ENCODE data around the gene CCNF. TPM values are rescaled to one million over a fixed set of nuclear protein-coding genes. Genes with fewer than 3 reads are reported as not detected.

CCNF gene
- total RNA-seq, 1 experiment from 2014 or later = 35.8 TPM

DNA sequence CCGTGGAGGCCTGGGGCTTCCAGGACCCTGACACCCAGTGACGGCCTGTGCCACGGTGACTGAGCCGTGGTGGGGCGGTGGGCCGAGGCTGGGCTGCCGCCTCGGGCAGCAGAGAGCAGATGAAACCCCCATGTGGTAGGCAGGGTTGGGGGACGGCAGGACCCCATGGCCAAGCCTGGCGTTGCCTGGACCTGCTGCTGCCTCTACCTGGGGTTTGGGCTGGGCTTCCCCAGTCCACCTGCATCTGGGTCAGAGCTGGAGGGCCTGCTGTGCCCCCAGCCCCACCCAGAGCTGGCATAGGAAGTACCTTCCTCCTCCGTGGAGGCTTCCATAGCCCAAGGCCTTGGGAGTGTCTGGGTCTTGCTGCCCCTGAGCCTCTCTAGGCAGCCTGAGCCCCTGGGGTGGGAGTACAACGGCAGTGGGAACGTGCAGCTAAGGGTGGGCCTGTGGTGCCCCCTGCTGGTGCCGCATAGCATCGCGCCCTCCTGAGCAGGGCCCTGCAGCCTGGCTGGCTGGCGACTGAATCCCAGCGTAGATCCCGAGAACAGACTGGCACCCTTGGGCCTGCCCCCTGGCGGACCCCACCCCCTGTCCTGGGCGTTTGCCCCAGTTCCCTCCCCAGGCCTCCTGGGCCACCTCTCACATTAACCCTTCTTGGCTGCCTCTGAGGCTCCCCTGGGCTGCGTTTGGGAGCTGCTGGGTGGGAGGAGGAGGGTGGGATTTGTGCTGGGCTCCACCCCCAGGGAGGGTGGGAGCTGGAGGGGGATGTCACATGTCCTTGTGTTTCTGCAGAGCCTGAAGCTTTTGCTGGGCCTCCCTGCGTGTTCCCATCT, 71.9 kb downstream of the CCNF start:
- intact Hi-C loops (cut with micrococcal nuclease; ENCODE audit: unreplicated experiment) (no loop called here), in situ Hi-C loops (cut with HindIII; ENCODE audit: low pct_unique_long_range_greater_than_20kb, low sequenced_read_pairs) (no loop called here)
- Histone ChIP-seq H3K4me1 (ENCODE audit: control insufficient read depth, insufficient read depth, low read length) (peaks cover 23% of the 10 kb centered on the region), H3K36me3 (ENCODE audit: control insufficient read depth, insufficient read depth, low read length) (no peaks in the 10 kb centered on the region; the same call in 1 of the 2 replicates), H3K27me3 (ENCODE audit: control insufficient read depth, insufficient read depth, low read length) (no peaks in the 10 kb centered on the region), H3K9me3 (ENCODE audit: control insufficient read depth, insufficient read depth, low read depth, low read length) (no peaks in the 10 kb centered on the region), H3K27ac (ENCODE audit: low read length) (no peak overlapping the region; the same call in 1 of the 2 replicates), H3K4me3 (ENCODE audit: low read depth in 2 of 2, low read length in 2 of 2) (no peak overlapping the region)
- ATAC-seq (peak; percentile 94), DNase-seq (ENCODE audit: low read depth, low spot score) (peak; percentile 42)
- TF ChIP-seq REST (IDR thresholded peaks at IDR 0.05; ENCODE audit: insufficient read depth in 1 of 2, low read depth in 2 of 2, low read length in 1 of 2) = peak in 1 of 2 experiments; percentile 52; a peak in 1 of 4 replicates
- no peak for TF ChIP-seq TCF7L2 (IDR thresholded peaks at IDR 0.05; ENCODE audit: low read depth, low read length)
- TF ChIP-seq SIN3A (IDR thresholded peaks at IDR 0.05; ENCODE audit: borderline replicate concordance, insufficient read depth, low read depth, low read length) = no peak
- peak; percentile 97 for TF ChIP-seq CTCF (IDR thresholded peaks at IDR 0.05)
- TF ChIP-seq POLR2AphosphoS5 (IDR thresholded peaks at IDR 0.05; ENCODE audit: low read depth, low read length) = no peak
- POLR2A ChIA-PET = interaction anchor here (0.6 to 0.7 kb wide), 2 partner anchors 32 to 33 kb away, joined by 5 to 10 read pairs; no protein-coding TSS in a partner anchor
- CTCF ChIA-PET = interaction anchor here (0.6 to 1.9 kb wide), 8 partner anchors 13 to 212 kb away, joined by 3 to 6 read pairs (median 4); partner anchors contain the start of genes NTN3 and TBC1D24
- BruUV-seq (replicated peaks) = no TSS peak

DNA sequence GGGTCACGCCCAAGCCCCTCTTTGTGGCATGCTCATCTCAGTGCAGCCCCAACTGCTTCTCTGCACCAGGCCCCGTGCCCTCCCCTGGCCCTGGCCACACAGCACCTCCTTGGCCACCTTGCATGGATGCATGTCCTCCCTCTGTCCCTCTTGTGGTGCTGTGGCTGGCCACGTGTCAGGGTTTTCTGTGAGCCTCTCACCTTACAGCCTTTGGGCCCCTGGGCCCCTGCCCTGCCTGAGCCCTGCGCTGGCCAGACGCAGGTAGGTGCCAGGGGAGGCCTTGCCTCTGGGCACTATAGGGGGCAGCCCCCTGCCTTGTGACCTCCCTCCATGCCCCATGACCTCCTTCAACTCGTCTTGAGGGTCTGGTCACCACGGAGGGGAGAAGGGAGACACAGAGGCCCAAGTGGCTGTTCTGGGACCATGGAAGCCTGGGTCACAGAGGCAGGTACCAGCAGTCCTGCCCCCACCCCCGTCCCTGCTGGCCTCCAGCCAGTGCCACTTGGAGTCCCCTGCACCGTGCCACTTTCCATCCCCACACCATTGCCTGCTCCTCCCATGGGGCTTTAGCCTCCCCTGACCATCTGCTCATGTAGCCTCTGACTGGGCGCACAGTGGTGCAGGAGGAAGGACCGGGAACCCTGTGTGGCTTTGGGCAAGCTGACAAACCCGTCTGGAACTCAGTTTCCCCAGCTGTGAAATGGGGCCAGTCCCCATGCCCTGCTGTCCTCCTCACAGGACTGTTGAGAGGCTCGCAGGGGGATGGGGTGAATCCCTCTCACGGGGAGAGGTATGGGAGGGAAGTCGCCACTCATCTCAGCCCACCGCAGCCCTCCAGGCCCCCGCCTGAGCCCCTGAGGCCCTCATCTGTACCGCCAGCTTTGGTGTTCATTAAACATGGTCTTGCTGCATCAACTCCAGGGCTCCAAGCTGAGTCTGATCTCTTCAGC, 73.0 kb downstream of the CCNF start:
- CTCF ChIA-PET = interaction anchor here (0.7 to 1.9 kb wide), 6 partner anchors 22 to 213 kb away, joined by 3 to 6 read pairs (median 4); partner anchors contain the start of genes NTN3 and TBC1D24
- TF ChIP-seq TCF7L2 (IDR thresholded peaks at IDR 0.05; ENCODE audit: low read depth, low read length) (no peak), POLR2AphosphoS5 (IDR thresholded peaks at IDR 0.05; ENCODE audit: low read depth, low read length) (no peak), SIN3A (IDR thresholded peaks at IDR 0.05; ENCODE audit: borderline replicate concordance, insufficient read depth, low read depth, low read length) (no peak), REST (IDR thresholded peaks at IDR 0.05; ENCODE audit: insufficient read depth in 1 of 2, low read depth in 2 of 2, low read length in 1 of 2) (no peak), CTCF (IDR thresholded peaks at IDR 0.05) (no peak)
- POLR2A ChIA-PET = interaction anchor here (0.6 to 0.7 kb wide), 2 partner anchors 34 to 35 kb away, joined by 5 to 10 read pairs; no protein-coding TSS in a partner anchor
- no peak overlapping the region; the same call in 1 of the 2 replicates for H3K27ac ChIP-seq (ENCODE audit: low read length)
- intact Hi-C loops (cut with micrococcal nuclease; ENCODE audit: unreplicated experiment) = no loop called here
- BruUV-seq (replicated peaks) = no TSS peak
- ATAC-seq (no peak), DNase-seq (ENCODE audit: low read depth, low spot score) (no peak)
- no peak overlapping the region for H3K4me3 ChIP-seq (ENCODE audit: low read depth in 2 of 2, low read length in 2 of 2)
- no peaks in the 10 kb centered on the region; the same call in 1 of the 2 replicates for H3K36me3 ChIP-seq (ENCODE audit: control insufficient read depth, insufficient read depth, low read length)
- no peaks in the 10 kb centered on the region for H3K27me3 ChIP-seq (ENCODE audit: control insufficient read depth, insufficient read depth, low read length)
- H3K9me3 ChIP-seq (ENCODE audit: control insufficient read depth, insufficient read depth, low read depth, low read length) = no peaks in the 10 kb centered on the region
- H3K4me1 ChIP-seq (ENCODE audit: control insufficient read depth, insufficient read depth, low read length) = peaks cover 23% of the 10 kb centered on the region
- in situ Hi-C loops (cut with HindIII; ENCODE audit: low pct_unique_long_range_greater_than_20kb, low sequenced_read_pairs) = no loop called here

Measured in Panc1 (cell line).